Right renal pelvis (tissue), 4 donors: ENCODE measurements around the gene NTNG1. TPM values are rescaled to one million over a fixed set of nuclear protein-coding genes. Genes with fewer than 3 reads are reported as not detected.

Experiments used
- DNase-seq, 4 donors: peaks; one replicate each; pipeline ENCODE4 v3.0.0-alpha.2; 2013; ENCODE audit warnings: low read depth in 4 of 4, low spot score in 3 of 4, missing footprints in 1 of 4
- polyA plus RNA-seq, 4 donors: library from polyadenylated mRNA; unstranded; fragments of 120-200 nt; gene quantifications; one replicate each; pipeline ENCODE4 v1.2.1, GENCODE V29; 2013; ENCODE audit not compliant: insufficient read length in 4 of 4

Gene NTNG1
- polyA plus RNA-seq, 4 donors = 31.0 to 45.1 (median 36.1) TPM

- DNase-seq = no peak
These were observed 239.0 kb downstream of the NTNG1 start for GRCh38 chr1:107379826-107380225.

- DNase-seq = no peak
These were observed 248.9 kb downstream of the NTNG1 start for GRCh38 chr1:107389410-107390396.

DNA sequence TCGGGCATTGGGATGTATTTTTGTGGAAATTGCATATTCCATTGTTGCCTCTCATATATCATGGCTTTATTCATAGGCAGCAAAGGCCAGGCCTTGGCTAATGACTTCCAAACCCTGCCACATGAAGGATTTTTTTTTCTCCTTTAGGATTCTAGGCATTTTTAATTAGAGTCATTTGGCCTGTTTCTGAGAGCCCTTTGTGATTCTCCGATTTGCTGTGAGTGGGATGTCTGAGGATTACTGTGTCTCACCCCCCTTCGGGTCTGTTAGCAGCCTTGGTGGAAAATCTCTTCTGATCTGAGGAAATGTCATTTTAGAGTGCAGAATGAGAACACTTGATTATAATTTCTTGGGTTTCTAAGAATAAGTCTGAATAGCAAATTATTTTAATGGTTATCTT, 253.5 kb downstream of the NTNG1 start:
- no peak for DNase-seq

- no peak for DNase-seq
These were observed 260.9 kb downstream of the NTNG1 start for GRCh38 chr1:107401704-107402103.

DNA sequence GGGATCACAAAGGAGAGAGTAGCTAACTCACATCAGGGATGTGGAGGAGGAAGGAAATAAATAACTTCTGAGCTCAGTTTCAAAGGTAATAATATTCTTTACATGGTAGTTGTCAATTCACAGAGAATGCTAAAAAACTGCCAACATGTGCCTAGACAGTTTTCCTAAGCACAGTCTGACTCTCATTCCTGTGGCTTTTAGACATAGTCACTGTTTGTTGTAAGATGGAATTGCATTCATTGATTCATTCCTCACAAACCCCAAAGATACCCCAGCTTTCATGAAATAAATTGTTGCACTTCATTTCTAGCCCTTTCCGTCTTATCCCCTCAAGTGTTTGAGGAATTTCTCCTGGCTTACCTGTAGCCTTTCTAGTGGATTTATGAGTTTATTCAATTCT, 263.9 kb downstream of the NTNG1 start:
- no peak for DNase-seq

GRCh38 chr1:107405236-107405635, 264.4 kb downstream of the NTNG1 start:
- no peak for DNase-seq

DNA sequence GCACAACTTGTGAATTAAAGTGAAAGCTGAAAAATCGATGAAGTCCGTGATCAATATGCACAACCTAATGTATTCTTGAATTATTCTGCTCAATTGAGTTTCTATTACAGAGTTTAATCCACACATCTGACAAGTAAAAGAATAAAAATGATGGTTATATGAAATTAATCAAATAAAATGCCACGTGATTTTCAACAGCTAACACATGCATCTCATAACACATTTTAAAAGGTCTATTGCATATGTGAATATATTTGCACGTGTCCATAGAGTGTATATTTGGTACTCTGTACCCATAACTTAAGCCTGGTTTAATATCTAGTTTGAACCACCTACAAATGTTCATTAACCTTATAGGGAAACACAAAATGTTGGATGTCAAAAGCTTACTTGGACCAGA, 266.2 kb downstream of the NTNG1 start:
- no peak for DNase-seq

DNA sequence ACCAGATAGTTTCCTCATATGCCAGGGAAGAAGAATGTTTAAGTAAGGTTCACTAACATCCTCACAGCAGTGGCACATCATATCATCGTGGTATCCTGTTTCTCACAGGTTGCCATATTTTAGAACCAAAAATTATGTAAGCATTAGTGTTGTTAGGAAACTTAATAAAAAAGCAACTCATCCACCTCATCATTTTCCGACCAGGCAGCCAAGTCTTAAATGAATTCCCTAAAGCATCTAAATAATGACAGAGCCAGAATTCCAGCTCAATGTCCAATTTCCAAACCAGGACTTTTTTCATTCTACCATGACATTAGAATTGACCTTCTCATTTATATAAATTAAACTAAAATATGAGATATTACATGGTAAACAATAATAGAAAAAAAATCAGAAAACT, 272.7 kb downstream of the NTNG1 start:
- no peak for DNase-seq

DNA sequence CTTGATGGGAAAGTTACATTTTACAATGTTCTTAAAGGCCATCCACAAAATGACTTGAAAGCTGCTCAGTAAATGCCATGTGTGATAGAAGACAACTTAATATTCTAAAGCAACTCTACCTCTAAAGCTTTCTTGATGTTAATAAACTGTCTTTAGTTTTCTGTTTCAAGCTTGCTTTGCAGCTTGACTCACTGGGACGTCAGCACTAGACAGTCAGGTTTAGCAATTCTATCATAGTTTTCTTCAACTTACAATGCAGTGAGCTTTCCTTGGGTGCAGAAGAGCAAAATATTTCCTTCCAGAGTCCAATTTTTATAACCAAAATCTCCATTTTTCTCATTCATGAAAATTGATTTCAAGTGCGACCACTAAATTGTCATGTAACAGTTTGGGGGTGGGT, 273.1 kb downstream of the NTNG1 start:
- DNase-seq = no peak

DNA sequence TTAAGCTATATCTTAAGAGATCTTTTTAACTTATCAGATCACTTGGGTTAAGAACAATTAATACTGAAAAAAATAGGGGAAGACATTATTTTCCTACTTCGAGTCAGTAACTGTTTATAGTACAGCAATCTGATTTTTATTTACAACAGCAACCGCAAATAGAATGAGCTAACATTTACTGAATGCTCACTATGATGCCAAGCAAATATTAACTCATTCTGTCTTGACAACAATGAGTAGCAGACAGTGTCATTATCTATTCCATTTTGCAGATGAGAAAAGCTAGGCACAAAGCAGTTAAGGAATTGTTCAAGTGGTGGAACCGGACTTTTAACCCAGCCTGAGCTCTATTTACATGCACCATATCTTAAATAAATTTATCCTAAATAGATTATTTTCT, 273.7 kb downstream of the NTNG1 start:
- DNase-seq = no peak

DNA sequence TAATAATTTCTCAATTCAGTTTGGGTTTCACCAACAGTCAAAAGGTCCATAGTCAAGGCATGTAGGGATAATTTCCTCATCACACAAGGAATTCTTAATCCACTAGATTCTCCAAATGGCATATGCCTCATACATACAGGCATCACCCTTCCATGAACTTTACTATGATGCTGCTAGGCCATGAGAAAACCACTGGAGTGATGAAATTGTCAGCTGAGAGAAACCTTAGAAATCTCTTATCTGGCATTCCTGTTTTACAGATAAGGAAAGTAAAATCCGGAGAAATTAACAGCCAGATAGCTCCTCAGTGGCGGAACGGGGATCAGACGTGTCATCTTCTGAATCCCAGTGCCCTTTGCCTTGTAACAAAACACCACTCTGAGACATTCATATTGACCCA, 274.4 kb downstream of the NTNG1 start:
- no peak for DNase-seq

DNA sequence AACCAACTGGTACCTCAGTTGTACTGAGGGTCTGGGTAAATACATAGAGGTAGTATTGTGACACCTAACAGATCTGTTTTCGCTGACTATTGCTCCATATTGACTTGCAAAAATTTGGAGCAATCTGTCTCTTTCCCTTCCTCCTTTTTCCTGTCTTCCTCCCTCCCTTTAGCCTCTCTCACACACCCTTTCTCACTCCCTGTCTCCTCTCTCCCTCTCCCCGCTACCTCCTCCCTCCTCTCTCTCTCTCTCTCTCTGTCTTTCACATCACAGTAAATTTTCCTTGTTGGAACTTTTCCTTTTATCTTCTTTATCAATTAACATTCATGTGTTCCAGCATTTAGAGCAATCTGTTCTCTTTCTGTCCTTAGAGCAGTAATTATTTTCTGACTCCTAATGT, 278.2 kb downstream of the NTNG1 start:
- no peak for DNase-seq

GRCh38 chr1:107422901-107423300, 282.1 kb downstream of the NTNG1 start:
- no peak for DNase-seq

- DNase-seq = peak in 1 of 4 donors; percentile 12
These were observed 289.8 kb downstream of the NTNG1 start for GRCh38 chr1:107430540-107431228.

- no peak for DNase-seq
These were observed 291.3 kb downstream of the NTNG1 start for GRCh38 chr1:107432108-107432507.

DNA sequence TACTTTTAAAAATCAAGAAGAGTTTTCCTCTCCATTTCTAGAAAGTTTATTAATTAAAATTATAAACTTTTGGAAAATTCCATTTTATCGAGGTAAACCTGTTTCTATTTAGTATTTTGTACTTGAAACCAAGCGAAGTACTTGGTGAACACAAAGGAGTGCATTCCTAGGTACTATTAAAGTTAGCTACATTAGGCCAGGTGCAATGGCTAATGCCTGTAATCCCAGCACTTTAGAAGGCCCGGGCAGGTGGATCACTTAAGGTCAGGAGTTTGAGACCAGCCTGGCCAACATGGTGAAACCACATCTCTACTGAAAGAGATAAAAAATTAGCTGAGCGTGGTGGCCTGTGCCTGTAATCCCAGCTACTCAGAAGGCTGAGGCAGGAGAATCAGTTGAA, 292.2 kb downstream of the NTNG1 start:
- DNase-seq = no peak

DNA sequence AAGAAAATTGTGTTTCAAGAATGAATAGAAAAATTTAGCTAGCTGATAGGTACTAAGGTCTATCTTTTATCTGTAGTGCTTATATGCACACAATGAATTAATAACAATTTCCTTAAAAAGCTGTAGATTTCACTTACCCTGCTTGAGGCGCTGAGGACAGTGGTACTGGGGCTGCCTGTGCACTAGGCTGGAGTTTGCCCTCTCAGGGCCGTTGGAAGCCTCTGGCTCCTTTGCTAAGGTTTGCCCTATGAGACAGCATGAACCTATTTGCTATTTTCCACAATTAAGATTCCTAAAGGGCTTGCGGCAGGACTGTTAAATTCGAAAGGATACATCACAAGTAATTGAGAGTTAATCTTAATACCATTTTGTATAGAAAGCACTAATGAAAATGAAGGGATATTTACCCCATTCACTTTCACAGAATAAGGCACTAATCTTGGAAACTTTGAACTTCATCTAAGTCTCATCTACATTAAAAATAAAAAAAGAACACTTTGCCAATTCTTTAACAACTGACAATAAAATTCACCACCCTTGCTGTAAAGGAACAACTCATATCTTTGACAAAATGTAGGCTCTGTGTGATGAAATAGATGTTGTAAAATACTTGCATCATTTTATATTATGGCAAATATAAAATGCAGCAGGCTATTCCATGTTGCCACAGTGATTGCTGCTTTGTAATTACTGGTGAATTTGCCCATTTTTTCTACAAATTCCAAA, 293.0 kb downstream of the NTNG1 start:
- DNase-seq = no peak

DNA sequence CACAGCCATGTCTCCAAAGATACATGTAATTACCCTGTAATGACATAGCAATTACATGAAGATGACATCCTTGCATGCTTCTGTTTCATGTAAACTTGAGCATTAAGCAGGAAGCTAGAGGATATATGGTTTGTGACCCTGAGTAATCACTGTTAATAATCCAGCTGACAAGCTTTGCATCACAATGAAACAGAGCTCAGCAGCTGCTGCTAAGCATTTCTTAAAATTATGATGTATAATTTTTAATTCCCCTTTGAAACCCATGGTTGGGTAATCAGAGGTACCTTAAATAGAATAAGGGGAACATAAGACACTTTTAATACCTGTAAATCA, 293.5 kb downstream of the NTNG1 start:
- no peak for DNase-seq

- no peak for DNase-seq
These were observed 295.9 kb downstream of the NTNG1 start for GRCh38 chr1:107436552-107437241.

GRCh38 chr1:107439567-107439966, 298.7 kb downstream of the NTNG1 start:
- no peak for DNase-seq

DNA sequence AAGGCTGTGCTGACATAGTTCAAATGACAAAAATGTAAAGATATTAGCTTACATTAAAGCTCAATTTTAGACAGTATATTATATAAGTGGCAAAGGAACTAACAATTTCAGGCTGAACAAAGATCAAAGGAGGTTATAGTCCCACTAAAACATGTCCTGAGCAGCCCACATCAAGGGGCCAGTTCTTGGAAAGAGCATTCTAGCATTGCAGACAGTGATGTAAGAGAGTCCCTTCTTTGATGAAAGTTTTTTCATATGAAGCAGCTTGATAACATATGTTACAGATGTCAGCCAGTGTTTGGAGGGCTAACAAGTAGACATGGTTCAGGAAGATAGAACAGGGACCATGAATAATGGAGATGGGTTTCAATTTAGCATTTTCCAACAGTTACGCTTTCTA, 301.7 kb downstream of the NTNG1 start:
- DNase-seq = no peak
